Measurements from ENCODE around the gene SAMSN1. TPM values are rescaled to one million over a fixed set of nuclear protein-coding genes. Genes with fewer than 3 reads are reported as not detected.

SAMSN1 gene
- total and polyA plus RNA-seq, 2 of the 8 experiments (the other 6 are each of a cell fraction or from before 2014, with no cell fraction given), result 0.50 to 3.0 TPM

GRCh38 chr21:14531757-14532316 is 14.3 kb downstream of the SAMSN1 start (continued):
- no peak for TF ChIP-seq CTCF (IDR thresholded peaks at IDR 0.05; ENCODE audit: control extremely low read depth in 1 of 3, insufficient read depth in 1 of 3, low read depth in 1 of 3, low read length in 3 of 3)
- no peak for TF ChIP-seq TAF1 (IDR thresholded peaks at IDR 0.05; ENCODE audit: low read depth, low read length)
- TF ChIP-seq EZH2 (IDR thresholded peaks at IDR 0.05; ENCODE audit: low read depth, low read length, severe bottlenecking), result no peak
- TF ChIP-seq SAP30 (IDR thresholded peaks at IDR 0.05; ENCODE audit: insufficient read depth, insufficient replicate concordance, low read length), result no peak
- TF ChIP-seq CHD2 (IDR thresholded peaks at IDR 0.05; ENCODE audit: low read length), result no peak
- no peak for TF ChIP-seq ZNF274 (IDR thresholded peaks at IDR 0.05; ENCODE audit: borderline replicate concordance, extremely low read depth, low read length)

Data from H1 (cell line).